GM12878 (cell line): ENCODE measurements around the gene CRTC2. TPM values are rescaled to one million over a fixed set of nuclear protein-coding genes. Genes with fewer than 3 reads are reported as not detected.

ENCODE experiments used
- ATF7 ChIP-seq: fragments of 450-650 bp; IDR thresholded peaks from 2 replicates; pipeline ENCODE4 v1.6.1; 2016; ENCODE audit warnings: low read depth, mild to moderate bottlenecking
- GABPA ChIP-seq: IDR thresholded peaks from 2 replicates; pipeline ENCODE4 v1.6.1; 2014; ENCODE audit warnings: antibody characterized with exemption, low read depth, mild to moderate bottlenecking, inconsistent platforms
- GATAD2B ChIP-seq: fragments of 450-650 bp; conservative IDR thresholded peaks from 2 replicates; pipeline ENCODE4 v1.6.1; 2017; ENCODE audit warnings: low read depth, mild to moderate bottlenecking, moderate library complexity
- IRF4 ChIP-seq: IDR thresholded peaks from 2 replicates; pipeline ENCODE4 v1.6.1; 2011; ENCODE audit warnings: low read depth, low read length
- JUNB ChIP-seq: IDR thresholded peaks from 2 replicates; pipeline ENCODE4 v1.6.1; 2016; ENCODE audit warnings: antibody characterized with exemption, mild to moderate bottlenecking
- KLF5 ChIP-seq: fragments of 450-650 bp; IDR thresholded peaks from 2 replicates; pipeline ENCODE4 v1.6.1; 2014; ENCODE audit warnings: mild to moderate bottlenecking; ENCODE audit not compliant: partially characterized antibody
- MLLT1 ChIP-seq: fragments of 450-650 bp; IDR thresholded peaks from 2 replicates; pipeline ENCODE4 v1.6.1; 2016; ENCODE audit warnings: mild to moderate bottlenecking
- NFIC ChIP-seq: IDR thresholded peaks from 2 replicates; pipeline ENCODE4 v1.6.1; 2012; ENCODE audit warnings: low read depth, mild to moderate bottlenecking, inconsistent platforms, low read length, moderate library complexity
- NR2F1 ChIP-seq: fragments of 450-650 bp; conservative IDR thresholded peaks from 2 replicates; pipeline ENCODE4 v1.6.1; 2017; ENCODE audit warnings: mild to moderate bottlenecking
- RAD51 ChIP-seq: fragments of 450-650 bp; IDR thresholded peaks from 2 replicates; pipeline ENCODE4 v1.6.1; 2016; ENCODE audit warnings: moderate library complexity, mild to moderate bottlenecking, inconsistent platforms
- RUNX3 ChIP-seq: IDR thresholded peaks from 2 replicates; pipeline ENCODE4 v1.6.1; 2012; ENCODE audit warnings: low read length, inconsistent platforms
- SKIL ChIP-seq: fragments of 450-650 bp; IDR thresholded peaks from 2 replicates; pipeline ENCODE4 v1.6.1; 2017; ENCODE audit warnings: mild to moderate bottlenecking, low read depth, inconsistent platforms; ENCODE audit not compliant: poor library complexity, severe bottlenecking
- SP1 ChIP-seq: IDR thresholded peaks from one replicate; pipeline ENCODE4 v1.6.1; 2011; ENCODE audit warnings: low read depth, low read length
- STAT1 ChIP-seq: fragments of 450-650 bp; conservative IDR thresholded peaks from 2 replicates; pipeline ENCODE4 v1.6.1; 2014; ENCODE audit warnings: antibody characterized with exemption, mild to moderate bottlenecking
- SUZ12 ChIP-seq: fragments of 200-600 bp; sonication (generic); IDR thresholded peaks from one replicate; pipeline ENCODE4 v1.6.1; 2018; ENCODE audit warnings: antibody characterized with exemption, mild to moderate bottlenecking; ENCODE audit not compliant: unreplicated experiment
- TAF1 ChIP-seq: IDR thresholded peaks from 2 replicates; pipeline ENCODE4 v1.6.1; 2011; ENCODE audit warnings: mild to moderate bottlenecking, low read depth, low read length, borderline replicate concordance
- TBL1XR1 ChIP-seq: IDR thresholded peaks from 2 replicates; pipeline ENCODE4 v1.6.1; 2012; ENCODE audit warnings: low read depth, low read length, improper control_type of control experiment
- TCF7 ChIP-seq: IDR thresholded peaks from 2 replicates; pipeline ENCODE4 v1.6.1; 2014; ENCODE audit warnings: antibody characterized with exemption, borderline replicate concordance
- YY1 ChIP-seq: IDR thresholded peaks from 2 replicates; pipeline ENCODE4 v1.6.1; 2011; ENCODE audit warnings: low read depth, mild to moderate bottlenecking, low read length
- polyA plus RNA-seq, 11 experiments: library from polyadenylated mRNA; depleted of rRNA in 4 of 11; unstranded in 6 of 11; stranded (reverse) in 5 of 11; fragments of >200 nt; fragmentation: Nextera tagmentation in 4 of 11; fragmentation: Illumina TruSeq in 1 of 11; extraction: Ambion mirVana in 4 of 11; extraction: Trizol in 1 of 11; gene quantifications; 1 replicate in 1 of 11; 2 replicates in 10 of 11; pipeline versions ENCODE4 v1.2.1 to v1.2.3, GENCODE V29; 2011 to 2016; ENCODE audit warnings: inconsistent platforms in 2 of 11, missing spikeins in 2 of 11, low read depth in 1 of 11
- total RNA-seq, 4 experiments: library from RNA; depleted of rRNA in 3 of 4; stranded (reverse); fragments of >200 nt in 3 of 4; fragmentation: Illumina TruSeq in 1 of 4; extraction: Trizol in 1 of 4; gene quantifications; 2 replicates each; pipeline versions ENCODE4 v1.2.1 to v1.2.3, GENCODE V29; 2013 to 2021
- TF ChIP-seq, protein P1 (sequence below): fragments of 450-650 bp; formaldehyde crosslinking; IDR thresholded peaks from 2 replicates; pipeline ENCODE4 v1.4.0; 2022; ENCODE audit warnings: mild to moderate bottlenecking, moderate library complexity
- TF ChIP-seq, protein P2 (sequence below): fragments of 450-650 bp; IDR thresholded peaks from 2 replicates; pipeline ENCODE4 v1.6.1; 2017; ENCODE audit warnings: mild to moderate bottlenecking, moderate library complexity

Gene CRTC2
- total and polyA plus RNA-seq, 10 of the 15 experiments (the other 5 are each of a cell fraction or from before 2014, with no cell fraction given), result 5.1 to 57.9 (median 32.7) TPM

DNA sequence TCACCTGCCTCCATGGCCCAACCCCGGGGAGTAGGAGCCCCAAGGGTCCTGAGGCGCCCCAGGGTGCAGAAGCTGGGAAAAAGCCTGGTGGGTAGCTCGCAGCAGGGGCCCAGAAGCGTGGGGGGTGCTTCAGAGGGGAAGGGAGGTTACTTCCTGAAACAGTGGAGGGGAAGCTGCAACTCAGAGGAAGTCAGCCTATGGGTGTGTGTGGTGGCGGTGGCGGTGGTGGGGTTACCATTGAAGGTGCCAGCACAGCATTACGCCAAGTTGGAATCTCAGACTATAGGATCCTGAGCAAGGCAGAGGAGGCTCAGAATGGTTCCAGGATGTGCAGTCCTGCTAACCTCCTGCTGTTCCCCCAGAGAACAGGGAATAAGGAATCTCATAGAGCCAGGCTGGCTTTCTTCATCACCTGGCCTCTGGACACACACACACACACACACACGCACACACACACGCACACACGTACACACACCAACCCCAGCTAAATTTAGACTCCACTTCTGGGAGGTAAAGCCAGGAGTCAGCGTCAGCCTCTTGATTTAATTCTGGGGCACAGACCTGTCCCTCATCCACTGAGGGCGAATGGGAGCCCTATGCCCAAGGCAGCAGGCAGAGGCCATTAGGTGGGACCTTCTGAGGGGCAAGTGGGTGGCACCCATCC lies 13.1 kb downstream of the CRTC2 start (continued):
- TF ChIP-seq MLLT1 (peak; percentile 88), SKIL (peak; percentile 62), NR2F1 (no peak), JUNB (no peak), RAD51 (no peak), IRF4 (no peak), TAF1 (0 out of 2 replicates have a peak, but pooled peaks have one; percentile 28), GATAD2B (no peak), SUZ12 (no peak), TBL1XR1 (no peak), GABPA (no peak), ATF7 (no peak), TCF7 (no peak), SP1 (no peak), KLF5 (no peak), YY1 (peak; percentile 40; the same call in 1 of the 2 replicates), STAT1 (no peak), RUNX3 (peak; percentile 35; the same call in 1 of the 2 replicates), NFIC (no peak)
- TF ChIP-seq, protein P1, sequence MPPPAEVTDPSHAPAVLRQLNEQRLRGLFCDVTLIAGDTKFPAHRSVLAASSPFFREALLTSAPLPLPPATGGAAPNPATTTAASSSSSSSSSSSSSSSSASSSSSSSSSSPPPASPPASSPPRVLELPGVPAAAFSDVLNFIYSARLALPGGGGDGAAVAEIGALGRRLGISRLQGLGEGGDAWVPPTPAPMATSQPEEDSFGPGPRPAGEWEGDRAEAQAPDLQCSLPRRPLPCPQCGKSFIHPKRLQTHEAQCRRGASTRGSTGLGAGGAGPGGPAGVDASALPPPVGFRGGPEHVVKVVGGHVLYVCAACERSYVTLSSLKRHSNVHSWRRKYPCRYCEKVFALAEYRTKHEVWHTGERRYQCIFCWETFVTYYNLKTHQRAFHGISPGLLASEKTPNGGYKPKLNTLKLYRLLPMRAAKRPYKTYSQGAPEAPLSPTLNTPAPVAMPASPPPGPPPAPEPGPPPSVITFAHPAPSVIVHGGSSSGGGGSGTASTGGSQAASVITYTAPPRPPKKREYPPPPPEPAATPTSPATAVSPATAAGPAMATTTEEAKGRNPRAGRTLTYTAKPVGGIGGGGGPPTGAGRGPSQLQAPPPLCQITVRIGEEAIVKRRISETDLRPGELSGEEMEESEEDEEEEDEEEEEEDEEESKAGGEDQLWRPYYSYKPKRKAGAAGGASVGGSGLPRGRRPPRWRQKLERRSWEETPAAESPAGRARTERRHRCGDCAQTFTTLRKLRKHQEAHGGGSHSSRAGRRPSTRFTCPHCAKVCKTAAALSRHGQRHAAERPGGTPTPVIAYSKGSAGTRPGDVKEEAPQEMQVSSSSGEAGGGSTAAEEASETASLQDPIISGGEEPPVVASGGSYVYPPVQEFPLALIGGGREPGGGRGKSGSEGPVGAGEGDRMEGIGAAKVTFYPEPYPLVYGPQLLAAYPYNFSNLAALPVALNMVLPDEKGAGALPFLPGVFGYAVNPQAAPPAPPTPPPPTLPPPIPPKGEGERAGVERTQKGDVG (CRISPR knock-in tag), result no peak
- TF ChIP-seq, protein P2, sequence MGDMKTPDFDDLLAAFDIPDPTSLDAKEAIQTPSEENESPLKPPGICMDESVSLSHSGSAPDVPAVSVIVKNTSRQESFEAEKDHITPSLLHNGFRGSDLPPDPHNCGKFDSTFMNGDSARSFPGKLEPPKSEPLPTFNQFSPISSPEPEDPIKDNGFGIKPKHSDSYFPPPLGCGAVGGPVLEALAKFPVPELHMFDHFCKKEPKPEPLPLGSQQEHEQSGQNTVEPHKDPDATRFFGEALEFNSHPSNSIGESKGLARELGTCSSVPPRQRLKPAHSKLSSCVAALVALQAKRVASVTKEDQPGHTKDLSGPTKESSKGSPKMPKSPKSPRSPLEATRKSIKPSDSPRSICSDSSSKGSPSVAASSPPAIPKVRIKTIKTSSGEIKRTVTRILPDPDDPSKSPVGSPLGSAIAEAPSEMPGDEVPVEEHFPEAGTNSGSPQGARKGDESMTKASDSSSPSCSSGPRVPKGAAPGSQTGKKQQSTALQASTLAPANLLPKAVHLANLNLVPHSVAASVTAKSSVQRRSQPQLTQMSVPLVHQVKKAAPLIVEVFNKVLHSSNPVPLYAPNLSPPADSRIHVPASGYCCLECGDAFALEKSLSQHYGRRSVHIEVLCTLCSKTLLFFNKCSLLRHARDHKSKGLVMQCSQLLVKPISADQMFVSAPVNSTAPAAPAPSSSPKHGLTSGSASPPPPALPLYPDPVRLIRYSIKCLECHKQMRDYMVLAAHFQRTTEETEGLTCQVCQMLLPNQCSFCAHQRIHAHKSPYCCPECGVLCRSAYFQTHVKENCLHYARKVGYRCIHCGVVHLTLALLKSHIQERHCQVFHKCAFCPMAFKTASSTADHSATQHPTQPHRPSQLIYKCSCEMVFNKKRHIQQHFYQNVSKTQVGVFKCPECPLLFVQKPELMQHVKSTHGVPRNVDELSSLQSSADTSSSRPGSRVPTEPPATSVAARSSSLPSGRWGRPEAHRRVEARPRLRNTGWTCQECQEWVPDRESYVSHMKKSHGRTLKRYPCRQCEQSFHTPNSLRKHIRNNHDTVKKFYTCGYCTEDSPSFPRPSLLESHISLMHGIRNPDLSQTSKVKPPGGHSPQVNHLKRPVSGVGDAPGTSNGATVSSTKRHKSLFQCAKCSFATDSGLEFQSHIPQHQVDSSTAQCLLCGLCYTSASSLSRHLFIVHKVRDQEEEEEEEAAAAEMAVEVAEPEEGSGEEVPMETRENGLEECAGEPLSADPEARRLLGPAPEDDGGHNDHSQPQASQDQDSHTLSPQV, result no peak
